ENCODE measurements around the gene DNER.

Gene DNER

DNA sequence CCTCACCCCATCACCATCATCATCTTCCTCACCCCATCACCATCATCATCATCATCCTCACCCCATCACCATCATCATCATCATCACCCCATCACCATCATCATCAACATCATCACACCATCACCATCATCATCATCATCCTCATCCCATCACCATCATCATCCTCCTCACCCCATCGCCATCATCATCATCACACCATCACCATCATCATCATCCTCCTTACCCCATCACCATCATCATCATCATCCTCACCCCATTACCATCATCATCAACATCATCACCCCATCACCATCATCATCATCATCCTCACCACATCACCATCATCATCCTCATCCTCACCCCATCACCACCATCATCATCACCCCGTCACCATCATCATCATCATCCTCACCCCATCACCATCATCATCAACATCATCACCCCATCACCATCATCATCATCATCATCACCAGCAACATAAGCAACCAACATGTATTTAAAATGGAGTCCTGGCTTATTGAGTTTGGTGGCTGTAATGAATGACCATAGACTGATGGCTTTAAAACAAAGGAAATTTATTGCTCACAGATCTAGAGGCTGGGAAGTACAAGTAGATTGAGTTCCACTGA, 150.0 kb downstream of the DNER start:
- no peak for DNase-seq (ENCODE audit: low read depth)
- TF ChIP-seq, protein P1, sequence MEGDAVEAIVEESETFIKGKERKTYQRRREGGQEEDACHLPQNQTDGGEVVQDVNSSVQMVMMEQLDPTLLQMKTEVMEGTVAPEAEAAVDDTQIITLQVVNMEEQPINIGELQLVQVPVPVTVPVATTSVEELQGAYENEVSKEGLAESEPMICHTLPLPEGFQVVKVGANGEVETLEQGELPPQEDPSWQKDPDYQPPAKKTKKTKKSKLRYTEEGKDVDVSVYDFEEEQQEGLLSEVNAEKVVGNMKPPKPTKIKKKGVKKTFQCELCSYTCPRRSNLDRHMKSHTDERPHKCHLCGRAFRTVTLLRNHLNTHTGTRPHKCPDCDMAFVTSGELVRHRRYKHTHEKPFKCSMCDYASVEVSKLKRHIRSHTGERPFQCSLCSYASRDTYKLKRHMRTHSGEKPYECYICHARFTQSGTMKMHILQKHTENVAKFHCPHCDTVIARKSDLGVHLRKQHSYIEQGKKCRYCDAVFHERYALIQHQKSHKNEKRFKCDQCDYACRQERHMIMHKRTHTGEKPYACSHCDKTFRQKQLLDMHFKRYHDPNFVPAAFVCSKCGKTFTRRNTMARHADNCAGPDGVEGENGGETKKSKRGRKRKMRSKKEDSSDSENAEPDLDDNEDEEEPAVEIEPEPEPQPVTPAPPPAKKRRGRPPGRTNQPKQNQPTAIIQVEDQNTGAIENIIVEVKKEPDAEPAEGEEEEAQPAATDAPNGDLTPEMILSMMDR (IDR thresholded peaks at IDR 0.05; ENCODE audit: control insufficient read depth, insufficient read depth, low read depth, low read length, missing control alignments), result no peak

DNA sequence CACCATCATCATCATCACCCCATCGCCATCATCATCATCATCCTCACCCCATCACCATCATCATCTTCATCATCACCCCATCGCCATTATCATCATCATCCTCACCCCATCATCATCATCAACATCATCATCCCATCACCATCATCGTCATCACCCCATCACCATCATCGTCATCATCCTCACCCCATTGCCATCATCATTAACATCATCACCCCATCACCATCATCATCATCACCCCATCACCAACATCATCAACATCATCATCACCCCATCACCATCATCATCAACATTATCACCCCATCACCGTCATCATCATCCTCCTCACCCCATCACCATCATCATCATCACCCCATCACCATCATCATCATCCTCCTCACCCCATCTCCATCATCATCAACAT, 151.0 kb downstream of the DNER start:
- TF ChIP-seq, protein P1 (IDR thresholded peaks at IDR 0.05; ENCODE audit: control insufficient read depth, insufficient read depth, low read depth, low read length, missing control alignments), result no peak
- DNase-seq (ENCODE audit: low read depth), result no peak
- H3K4me3 ChIP-seq (ENCODE audit: control insufficient read depth, low read depth, low read length), result no peak overlapping the region

More for the DNA sequence above, 150.0 kb downstream of the DNER start:
- no peak overlapping the region for H3K4me3 ChIP-seq (ENCODE audit: control insufficient read depth, low read depth, low read length)

- TF ChIP-seq, protein P1 (IDR thresholded peaks at IDR 0.05; ENCODE audit: control insufficient read depth, insufficient read depth, low read depth, low read length, missing control alignments), result no peak
- no peak overlapping the region for H3K4me3 ChIP-seq (ENCODE audit: control insufficient read depth, low read depth, low read length)
- DNase-seq (ENCODE audit: low read depth), result no peak
These were observed 151.8 kb downstream of the DNER start for GRCh38 chr2:229562472-229563127.

GRCh38 chr2:229559986-229560385, 154.4 kb downstream of the DNER start:
- H3K4me3 ChIP-seq (ENCODE audit: control insufficient read depth, low read depth, low read length), result no peak overlapping the region
- DNase-seq (ENCODE audit: low read depth), result no peak
- TF ChIP-seq, protein P1 (IDR thresholded peaks at IDR 0.05; ENCODE audit: control insufficient read depth, insufficient read depth, low read depth, low read length, missing control alignments), result no peak

DNA sequence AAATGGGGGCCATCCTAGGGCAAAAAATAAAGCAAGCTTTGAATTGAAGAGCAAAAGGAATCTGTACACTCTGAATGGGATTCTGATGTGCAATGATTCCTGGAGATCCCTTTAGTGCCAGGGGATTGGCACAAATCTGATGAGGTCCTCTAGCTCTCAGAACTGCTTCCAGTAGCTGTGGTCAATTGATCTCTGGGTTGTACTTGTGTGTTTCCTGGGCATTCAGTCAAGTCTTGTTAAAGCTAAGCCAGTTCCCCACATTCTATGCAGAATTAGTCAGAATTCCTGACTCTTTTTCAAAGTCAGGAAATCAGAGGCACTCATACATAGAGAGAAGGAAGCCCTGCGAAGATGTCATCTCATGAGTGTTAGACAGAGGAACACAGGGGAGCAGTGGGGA, 161.3 kb downstream of the DNER start:
- TF ChIP-seq, protein P1 (IDR thresholded peaks at IDR 0.05; ENCODE audit: control insufficient read depth, insufficient read depth, low read depth, low read length, missing control alignments), result no peak
- DNase-seq (ENCODE audit: low read depth), result peak; percentile 4
- H3K4me3 ChIP-seq (ENCODE audit: control insufficient read depth, low read depth, low read length), result no peak overlapping the region

- TF ChIP-seq, protein P1 (IDR thresholded peaks at IDR 0.05; ENCODE audit: control insufficient read depth, insufficient read depth, low read depth, low read length, missing control alignments), result no peak
- DNase-seq (ENCODE audit: low read depth), result no peak
- H3K4me3 ChIP-seq (ENCODE audit: control insufficient read depth, low read depth, low read length), result no peak overlapping the region
These were observed 171.0 kb downstream of the DNER start for GRCh38 chr2:229543176-229543873.
